GM18873 (cell line): ENCODE data around the gene PGM3.

ENCODE experiments used
- ATAC-seq: cut with Tn5 transposase; IDR thresholded peaks from one replicate; pipeline ENCODE4 v1.9.1; 2021; ENCODE audit warnings: mild to moderate bottlenecking, moderate library complexity, moderate number of reproducible peaks; ENCODE audit not compliant: unreplicated experiment, low FRiP score

PGM3 gene

GRCh38 chr6:83183082-83183828 lies 9.8 kb downstream of the PGM3 start:
- ATAC-seq: no peak

- ATAC-seq: no peak
Measured at GRCh38 chr6:83182114-83182513, 11.0 kb downstream of the PGM3 start.

- no peak for ATAC-seq
Measured at GRCh38 chr6:83180426-83180950, 12.6 kb downstream of the PGM3 start.

- no peak for ATAC-seq
Measured at GRCh38 chr6:83176246-83176645, 16.8 kb downstream of the PGM3 start.

- ATAC-seq: no peak
Measured at GRCh38 chr6:83169511-83169910, 23.6 kb downstream of the PGM3 start.

- ATAC-seq: no peak
Measured at GRCh38 chr6:83169106-83169505, 24.0 kb downstream of the PGM3 start.

- ATAC-seq: no peak
Measured at GRCh38 chr6:83168556-83168955, 24.5 kb downstream of the PGM3 start.

GRCh38 chr6:83167726-83168278 lies 25.3 kb downstream of the PGM3 start:
- ATAC-seq: no peak

GRCh38 chr6:83160167-83160566 lies 32.9 kb downstream of the PGM3 start:
- ATAC-seq: no peak

GRCh38 chr6:83155794-83156193 lies 37.3 kb downstream of the PGM3 start:
- no peak for ATAC-seq

GRCh38 chr6:83153883-83154521 lies 39.1 kb downstream of the PGM3 start:
- no peak for ATAC-seq

GRCh38 chr6:83152913-83153312 lies 40.2 kb downstream of the PGM3 start:
- ATAC-seq: no peak

- no peak for ATAC-seq
Measured at GRCh38 chr6:83151114-83151513, 42.0 kb downstream of the PGM3 start.

- ATAC-seq: no peak
Measured at GRCh38 chr6:83138758-83139157, 54.3 kb downstream of the PGM3 start.

GRCh38 chr6:83138118-83138722 lies 54.8 kb downstream of the PGM3 start:
- ATAC-seq: no peak

- ATAC-seq: no peak
Measured at GRCh38 chr6:83132121-83132520, 60.9 kb downstream of the PGM3 start.

- no peak for ATAC-seq
Measured at GRCh38 chr6:83127976-83128375, 65.1 kb downstream of the PGM3 start.

GRCh38 chr6:83127258-83127657 lies 65.8 kb downstream of the PGM3 start:
- no peak for ATAC-seq

GRCh38 chr6:83126807-83127206 lies 66.3 kb downstream of the PGM3 start:
- ATAC-seq: no peak

GRCh38 chr6:83126223-83126622 lies 66.8 kb downstream of the PGM3 start:
- ATAC-seq: no peak

- ATAC-seq: no peak
Measured at GRCh38 chr6:83125425-83125824, 67.6 kb downstream of the PGM3 start.
